Measurements from ENCODE around the gene LINC00632. TPM values are rescaled to one million over a fixed set of nuclear protein-coding genes. Genes with fewer than 3 reads are reported as not detected.
"Not testable (repeated sequence)": the region's sequence is repeated elsewhere in the genome, so short reads cannot be mapped to it uniquely, and the experiment has no call there.

Gene LINC00632
- 15.9 TPM for total RNA-seq

GRCh38 chrX:140709421-140709846 is at the start of gene LINC00632:
Gene LINC00632 (plus strand): TSS chrX:140709759.
- FAIRE-seq (no peak), DNase-seq (ENCODE audit: low spot score in 2 of 2) (no peak)

- DNase-seq (ENCODE audit: low spot score in 2 of 2) (no peak), FAIRE-seq (no peak)
Observed at GRCh38 chrX:140661643-140662042, 47.9 kb upstream of the LINC00632 start.

GRCh38 chrX:140664939-140665338 is 44.6 kb upstream of the LINC00632 start:
- no peak for DNase-seq (ENCODE audit: low spot score in 2 of 2)
- peak; percentile 50 for FAIRE-seq

- DNase-seq (ENCODE audit: low spot score in 2 of 2) (peak in 1 of 2 donors; percentile 18), FAIRE-seq (no peak)
Observed at GRCh38 chrX:140672840-140673731, 36.5 kb upstream of the LINC00632 start.

GRCh38 chrX:140687706-140688105 is 21.9 kb upstream of the LINC00632 start:
- DNase-seq (ENCODE audit: low spot score in 2 of 2) (no peak), FAIRE-seq (no peak)

- FAIRE-seq = not testable (repeated sequence)
Observed at GRCh38 chrX:140691596-140691995, 18.0 kb upstream of the LINC00632 start.

GRCh38 chrX:140697618-140698017 is 11.9 kb upstream of the LINC00632 start:
- DNase-seq (ENCODE audit: low spot score in 2 of 2) (no peak), FAIRE-seq (no peak)

More at GRCh38 chrX:140691596-140691995, 18.0 kb upstream of the LINC00632 start:
- DNase-seq (ENCODE audit: low spot score in 2 of 2) = not testable (repeated sequence)

GRCh38 chrX:140701480-140701879 is 8.1 kb upstream of the LINC00632 start:
- peak; percentile 91 for FAIRE-seq
- DNase-seq (ENCODE audit: low spot score in 2 of 2) = no peak

GRCh38 chrX:140710710-140711109 is 1.2 kb downstream of the LINC00632 start:
- DNase-seq (ENCODE audit: low spot score in 2 of 2) = peak; percentile 7 to 8
- FAIRE-seq = no peak

- FAIRE-seq (no peak), DNase-seq (ENCODE audit: low spot score in 2 of 2) (no peak)
Observed at GRCh38 chrX:140711894-140712293, 2.3 kb downstream of the LINC00632 start.

GRCh38 chrX:140712413-140713173 is 3.0 kb downstream of the LINC00632 start:
- DNase-seq (ENCODE audit: low spot score in 2 of 2) (peak in 1 of 2 donors; percentile 1), FAIRE-seq (no peak)

GRCh38 chrX:140713174-140713539 is 3.6 kb downstream of the LINC00632 start:
- DNase-seq (ENCODE audit: low spot score in 2 of 2) (no peak), FAIRE-seq (no peak)

- FAIRE-seq (no peak), DNase-seq (ENCODE audit: low spot score in 2 of 2) (no peak)
Observed at GRCh38 chrX:140715787-140716186, 6.2 kb downstream of the LINC00632 start.

GRCh38 chrX:140723121-140723715 is 13.7 kb downstream of the LINC00632 start:
- FAIRE-seq = peak; percentile 55
- DNase-seq (ENCODE audit: low spot score in 2 of 2) = no peak

- FAIRE-seq (no peak), DNase-seq (ENCODE audit: low spot score in 2 of 2) (no peak)
Observed at GRCh38 chrX:140724309-140724708, 14.8 kb downstream of the LINC00632 start.

GRCh38 chrX:140724736-140725135 is 15.2 kb downstream of the LINC00632 start:
- FAIRE-seq = no peak
- DNase-seq (ENCODE audit: low spot score in 2 of 2) = no peak

- FAIRE-seq (no peak), DNase-seq (ENCODE audit: low spot score in 2 of 2) (no peak)
Observed at GRCh38 chrX:140725500-140725899, 15.9 kb downstream of the LINC00632 start.

GRCh38 chrX:140733766-140734342 is 24.3 kb downstream of the LINC00632 start:
- FAIRE-seq (peak; percentile 47), DNase-seq (ENCODE audit: low spot score in 2 of 2) (peak; percentile 8)

- DNase-seq (ENCODE audit: low spot score in 2 of 2) (no peak), FAIRE-seq (no peak)
Observed at GRCh38 chrX:140744085-140744484, 34.5 kb downstream of the LINC00632 start.

GRCh38 chrX:140756941-140757340 is 47.4 kb downstream of the LINC00632 start:
- FAIRE-seq (no peak), DNase-seq (ENCODE audit: low spot score in 2 of 2) (no peak)

GRCh38 chrX:140762061-140762460 is 52.5 kb downstream of the LINC00632 start:
- FAIRE-seq = no peak
- DNase-seq (ENCODE audit: low spot score in 2 of 2) = peak in 1 of 2 donors; percentile 10

Measured in frontal cortex (tissue), 4 donors.